ENCODE measurements around the gene CTAGE15.
"Not testable (repeated sequence)": the region's sequence is repeated elsewhere in the genome, so short reads cannot be mapped to it uniquely, and the experiment has no call there.

CTAGE15 gene

GRCh38 chr7:143622130-143622529, 50.5 kb downstream of the CTAGE15 start:
- not testable (repeated sequence) for DNase-seq (ENCODE audit: insufficient read length, low spot score); FAIRE-seq

Data from D721Med (cell line).